GM10248 (cell line): Measurements from ENCODE around the gene WDR91.
A peak's percentile ranks its signal among the peaks of the same experiment; 100 is the strongest.
"Not testable (repeated sequence)": the region's sequence is repeated elsewhere in the genome, so short reads cannot be mapped to it uniquely, and the experiment has no call there.

Experiments
- CTCF ChIA-PET: fragments of 300-600 bp; sonication (Branson Sonifier 250); formaldehyde crosslinking; extraction: SDS; loops from one replicate; lab custom pipeline; 2021; ENCODE audit warnings: antibody characterized with exemption; lab: Yijun Ruan, JAX
- POLR2A ChIA-PET: fragments of 350-650 bp; sonication (Branson Sonifier 250); formaldehyde crosslinking; extraction: SDS; loops from one replicate; lab custom pipeline; 2020; ENCODE audit warnings: antibody characterized with exemption; lab: Yijun Ruan, JAX
- DNase-seq: peaks from one replicate; pipeline ENCODE4 v3.0.0; 2012; ENCODE audit errors: extremely low spot score
- TF ChIP-seq, protein P1 (sequence below): IDR thresholded peaks from 2 replicates; pipeline ENCODE4 v1.5.1; 2012; ENCODE audit warnings: mild to moderate bottlenecking, low read depth; ENCODE audit errors: extremely low read depth, missing control alignments, control extremely low read depth

The WDR91 gene

DNA sequence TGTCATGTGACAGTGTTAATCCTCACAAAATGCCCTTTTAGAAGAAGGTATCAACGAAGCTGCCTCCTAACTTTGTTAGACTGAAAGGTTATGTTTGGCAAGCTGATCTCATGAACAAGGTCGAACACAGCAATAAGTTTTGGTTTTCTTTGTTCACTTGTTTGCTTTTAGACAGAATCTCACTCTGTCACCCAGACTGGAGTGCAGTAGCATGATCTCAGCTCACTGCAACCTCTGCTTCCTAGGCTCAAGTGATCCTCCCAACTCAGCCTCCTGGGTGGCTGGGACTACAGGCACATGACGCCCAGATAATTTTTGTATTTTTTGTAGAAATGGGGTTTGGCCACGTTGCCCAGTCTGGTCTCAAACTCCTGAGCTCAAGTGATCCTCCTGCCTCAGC lies 23.4 kb upstream of the WDR91 start:
- no peak for DNase-seq
- TF ChIP-seq, protein P1, sequence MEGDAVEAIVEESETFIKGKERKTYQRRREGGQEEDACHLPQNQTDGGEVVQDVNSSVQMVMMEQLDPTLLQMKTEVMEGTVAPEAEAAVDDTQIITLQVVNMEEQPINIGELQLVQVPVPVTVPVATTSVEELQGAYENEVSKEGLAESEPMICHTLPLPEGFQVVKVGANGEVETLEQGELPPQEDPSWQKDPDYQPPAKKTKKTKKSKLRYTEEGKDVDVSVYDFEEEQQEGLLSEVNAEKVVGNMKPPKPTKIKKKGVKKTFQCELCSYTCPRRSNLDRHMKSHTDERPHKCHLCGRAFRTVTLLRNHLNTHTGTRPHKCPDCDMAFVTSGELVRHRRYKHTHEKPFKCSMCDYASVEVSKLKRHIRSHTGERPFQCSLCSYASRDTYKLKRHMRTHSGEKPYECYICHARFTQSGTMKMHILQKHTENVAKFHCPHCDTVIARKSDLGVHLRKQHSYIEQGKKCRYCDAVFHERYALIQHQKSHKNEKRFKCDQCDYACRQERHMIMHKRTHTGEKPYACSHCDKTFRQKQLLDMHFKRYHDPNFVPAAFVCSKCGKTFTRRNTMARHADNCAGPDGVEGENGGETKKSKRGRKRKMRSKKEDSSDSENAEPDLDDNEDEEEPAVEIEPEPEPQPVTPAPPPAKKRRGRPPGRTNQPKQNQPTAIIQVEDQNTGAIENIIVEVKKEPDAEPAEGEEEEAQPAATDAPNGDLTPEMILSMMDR = no peak
- POLR2A ChIA-PET = no interaction called here
- CTCF ChIA-PET = interaction anchor here (0.7 to 1.6 kb wide), 6 partner anchors 11 to 249 kb away, joined by 3 to 5 read pairs (median 3); partner anchors contain the start of gene AGBL3

DNA sequence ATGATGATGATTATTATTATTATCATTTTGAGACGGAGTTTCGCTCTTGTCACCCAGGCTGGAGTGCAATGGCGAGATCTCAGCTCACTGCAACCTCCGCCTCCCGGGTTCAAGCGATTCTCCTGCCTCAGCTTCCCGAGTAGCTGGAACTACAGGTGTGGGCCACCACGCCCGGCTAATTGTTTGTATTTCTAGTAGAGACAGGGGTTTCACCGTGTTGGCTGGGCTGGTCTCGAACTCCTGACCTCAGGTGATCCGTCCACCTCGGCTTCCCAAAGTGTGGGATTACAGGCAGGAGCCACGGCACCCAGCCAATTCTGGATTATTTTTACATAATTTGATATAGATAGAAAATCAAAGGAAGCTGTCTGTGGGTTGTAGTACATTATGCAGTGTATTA lies 22.8 kb upstream of the WDR91 start:
- CTCF ChIA-PET = interaction anchor here (1.0 to 1.6 kb wide), 5 partner anchors 16 to 248 kb away, joined by 3 to 5 read pairs (median 3); partner anchors contain the start of gene AGBL3
- DNase-seq, POLR2A ChIA-PET: not testable (repeated sequence)

GRCh38 chr7:135233570-135233969 lies 22.2 kb upstream of the WDR91 start, which contains the start of gene STRA8:
Gene STRA8, plus strand, starts transcription at chr7:135233838. Its CDS starts 6,687 bp downstream, at chr7:135240525.
- CTCF ChIA-PET = interaction anchor here (1.6 to 2.0 kb wide), 2 partner anchors 14 to 41 kb away, joined by 5 to 8 read pairs; no protein-coding TSS in a partner anchor
- POLR2A ChIA-PET = no interaction called here
- no peak for DNase-seq
- TF ChIP-seq, protein P1 = no peak

DNA sequence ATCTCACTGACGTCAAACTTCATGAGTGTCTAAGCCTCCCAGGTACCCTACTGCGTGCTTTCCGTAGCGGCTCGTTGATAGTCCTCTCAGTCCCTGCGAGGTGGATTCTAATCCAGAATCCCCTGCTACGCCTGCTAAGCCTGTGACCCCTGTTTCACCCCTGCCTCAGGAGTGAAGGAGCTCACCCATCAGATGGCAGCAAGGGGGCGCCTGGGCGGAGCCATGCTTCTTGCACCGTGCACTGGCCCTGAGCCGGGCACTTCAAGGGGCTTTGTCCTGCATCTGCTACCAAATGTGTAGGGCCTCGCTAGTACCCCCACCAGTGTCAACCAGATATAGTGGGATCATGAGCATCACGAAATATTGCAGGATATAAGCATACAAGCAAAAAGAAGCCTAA lies 21.4 kb upstream of the WDR91 start:
- CTCF ChIA-PET = interaction anchor here (1.3 to 2.0 kb wide), 2 partner anchors 14 to 42 kb away, joined by 6 to 8 read pairs; no protein-coding TSS in a partner anchor
- TF ChIP-seq, protein P1 = no peak
- POLR2A ChIA-PET = no interaction called here
- DNase-seq = peak; percentile 16

GRCh38 chr7:135232087-135232486 lies 20.8 kb upstream of the WDR91 start:
- ChIA-PET CTCF (interaction anchor here (1.3 to 2.0 kb wide), 2 partner anchors 13 to 42 kb away, joined by 6 to 8 read pairs; no protein-coding TSS in a partner anchor), POLR2A (no interaction called here)
- TF ChIP-seq, protein P1 = no peak
- DNase-seq = no peak

GRCh38 chr7:135231686-135232085 lies 20.4 kb upstream of the WDR91 start:
- POLR2A ChIA-PET = no interaction called here

GRCh38 chr7:135224027-135224426 lies 12.7 kb upstream of the WDR91 start:
- no peak for DNase-seq
- TF ChIP-seq, protein P1 = no peak
- ChIA-PET POLR2A (no interaction called here), CTCF (interaction anchor here (0.9 to 1.0 kb wide), 3 partner anchors 10 to 16 kb away, joined by 3 read pairs; no protein-coding TSS in a partner anchor)

More at GRCh38 chr7:135231686-135232085, 20.4 kb upstream of the WDR91 start:
- CTCF ChIA-PET = interaction anchor here (1.3 to 2.0 kb wide), 2 partner anchors 12 to 43 kb away, joined by 6 to 8 read pairs; no protein-coding TSS in a partner anchor
- TF ChIP-seq, protein P1 = no peak
- no peak for DNase-seq
